Pancreas (tissue), 10 donors: ENCODE results near the gene ERVH48-1. TPM values are rescaled to one million over a fixed set of nuclear protein-coding genes. Genes with fewer than 3 reads are reported as not detected.

Source experiments
- ATAC-seq, 4 donors: fragments of 200-7000 bp; cut with Tn5 transposase; one replicate each; pipeline versions ENCODE4 v1.8.0 to v1.9.1; 2020; ENCODE audit warnings: mild to moderate bottlenecking in 4 of 4, moderate library complexity in 4 of 4
- DNase-seq, 6 donors: peaks; one replicate each; pipeline ENCODE4 v3.0.0-alpha.2; 2020
- FAIRE-seq: peaks from 2 replicates; lab custom pipeline; 2012; peaks lifted over from hg19 to GRCh38; lab: Jason Lieb, UNC
- H3K27ac ChIP-seq, 4 donors: fragments of 200-600 bp; sonication (generic); 1 replicate in 3 of 4; 2 replicates in 1 of 4; pipeline versions ENCODE4 v1.5.0 to v1.8.0; 2020
- H3K27me3 ChIP-seq, 4 donors: fragments of 200-600 bp; one replicate each; pipeline ENCODE4 v1.8.0; 2021
- H3K36me3 ChIP-seq, 3 donors: fragments of 200-600 bp; sonication (generic) in 1 of 3; one replicate each; pipeline versions ENCODE4 v1.5.0 to v1.8.0; 2020 to 2021
- H3K4me1 ChIP-seq, 3 donors: fragments of 200-600 bp; one replicate each; pipeline ENCODE4 v1.8.0; 2021
- H3K4me3 ChIP-seq, 4 donors: fragments of 200-600 bp; sonication (generic) in 2 of 4; one replicate each; pipeline versions ENCODE4 v1.5.0 to v1.8.0; 2020 to 2021
- H3K9me3 ChIP-seq, 4 donors: fragments of 200-600 bp; one replicate each; pipeline ENCODE4 v1.8.0; 2021
- CTCF ChIP-seq, 4 donors: fragments of 200-600 bp; sonication (generic) in 3 of 4; IDR thresholded peaks; one replicate each; pipeline versions ENCODE4 v1.5.0 to v1.8.0; 2021; ENCODE audit warnings: antibody characterized with exemption in 4 of 4
- WGBS, 2 donors: extraction: QIAGEN DNeasy Blood & Tissue Kit; methylation state at CpG; one replicate each; pipeline ENCODE4 v1.1.7; 2013; 5-methylcytosine and 5-hydroxymethylcytosine counted together
- intact Hi-C, 3 donors: fragments of 100-400 bp; cut with DNase I; formaldehyde crosslinking; loops; one replicate each; pipeline versions ENCODE4 v1.11.1 to v1.14.2; 2022
- polyA plus RNA-seq, 2 donors: library from polyadenylated mRNA; stranded (reverse); fragments of 200-250 nt; gene quantifications; one replicate each; pipeline ENCODE4 v1.2.3, GENCODE V29; 2013
- total RNA-seq, 6 donors: library from RNA; stranded (reverse); fragmentation: NEBNext Ultra II Directional in 4 of 6; extraction: Animal tissue kit (Norgen Biotek cat#: 25700) in 4 of 6; gene quantifications; one replicate each; pipeline versions ENCODE4 v1.2.1 to v1.2.4, GENCODE V29; 2021 to 2023
- donor health status: healthy with polysubstance abuse.
- donor health status: DM: no; HTN: no; CAD: no; lungs with moderate emphysema.
- donor health status: DM: no; HTN: no; CAD: no.
- donor health status: control.
- donor health status: control.
- donor health status: Bipolar disorder and iron deficiency.
- donor health status: DM: yes; HTN: yes; CAD: no.
- donor health status: DM: no; HTN: no; CAD: no.
- donor health status: DM: no; HTN: no; CAD: no.
- donor health status: DM: yes; HTN: yes; CAD: no.

The ERVH48-1 gene
- total and polyA plus RNA-seq, 8 donors, result 0.06 to 0.42 (median 0.15) TPM; not detected in 2

GRCh38 chr21:42924433-42924751, 1.0 kb downstream of the ERVH48-1 start:
- no peak for TF ChIP-seq CTCF (IDR thresholded peaks at IDR 0.05)
- H3K27ac ChIP-seq, result no peak overlapping the region
- intact Hi-C loops, result no loop called here
- H3K36me3 ChIP-seq, result no peaks in the 10 kb centered on the region
- no peak overlapping the region for H3K4me3 ChIP-seq
- H3K4me1 ChIP-seq, result peaks cover 0 to 4% (median 0%) of the 10 kb centered on the region in 3 donors
- H3K9me3 ChIP-seq, result no peaks in the 10 kb centered on the region
- WGBS, 2 donors, result 90% methylated on average over 6 of the region's 6 CpGs
- ATAC-seq, result no peak
- DNase-seq, result no peak
- no peaks in the 10 kb centered on the region for H3K27me3 ChIP-seq
- FAIRE-seq, result no peak

- Histone ChIP-seq H3K27me3 (no peaks in the 10 kb centered on the region), H3K9me3 (no peaks in the 10 kb centered on the region), H3K36me3 (no peaks in the 10 kb centered on the region), H3K4me3 (no peak overlapping the region), H3K27ac (no peak overlapping the region), H3K4me1 (peaks cover 0 to 4% (median 0%) of the 10 kb centered on the region in 3 donors)
- 19 to 20% methylated on average over 18 of the region's 18 CpGs for WGBS, 2 donors
- intact Hi-C loops, result no loop called here
- peak; percentile 51 to 66 (median 60) for TF ChIP-seq CTCF (IDR thresholded peaks at IDR 0.05)
- FAIRE-seq (peak; percentile 43), ATAC-seq (peak; percentile 93 to 99 (median 96)), DNase-seq (peak in 5 of 6 donors; percentile 58 to 82 (median 74))
Measured at GRCh38 chr21:42923553-42924432, 1.6 kb downstream of the ERVH48-1 start.

GRCh38 chr21:42922918-42923317, 2.5 kb downstream of the ERVH48-1 start:
- peak in 1 of 6 donors; percentile 42 for DNase-seq
- no peak for ATAC-seq

GRCh38 chr21:42921927-42922326, 3.5 kb downstream of the ERVH48-1 start:
- ATAC-seq, result no peak
- H3K4me1 ChIP-seq, result peaks cover 0 to 4% (median 0%) of the 10 kb centered on the region in 3 donors
- H3K36me3 ChIP-seq, result no peaks in the 10 kb centered on the region

More at GRCh38 chr21:42922918-42923317, 2.5 kb downstream of the ERVH48-1 start:
- peaks cover 0 to 4% (median 0%) of the 10 kb centered on the region in 3 donors for H3K4me1 ChIP-seq
- no peaks in the 10 kb centered on the region for H3K9me3 ChIP-seq
- H3K27me3 ChIP-seq, result no peaks in the 10 kb centered on the region
- FAIRE-seq, result no peak
- no peaks in the 10 kb centered on the region for H3K36me3 ChIP-seq
- intact Hi-C loops, result no loop called here
- TF ChIP-seq CTCF (IDR thresholded peaks at IDR 0.05), result no peak
- WGBS, 2 donors, result 72 to 84% methylated on average over 18 of the region's 18 CpGs
- H3K27ac ChIP-seq, result no peak overlapping the region
- no peak overlapping the region for H3K4me3 ChIP-seq

More at GRCh38 chr21:42921927-42922326, 3.5 kb downstream of the ERVH48-1 start:
- 75 to 79% methylated on average over 4 of the region's 4 CpGs for WGBS, 2 donors
- Histone ChIP-seq H3K27me3 (no peaks in the 10 kb centered on the region), H3K4me3 (no peak overlapping the region), H3K9me3 (no peaks in the 10 kb centered on the region), H3K27ac (no peak overlapping the region)
- FAIRE-seq (no peak), DNase-seq (no peak)
- intact Hi-C loops, result no loop called here
- TF ChIP-seq CTCF (IDR thresholded peaks at IDR 0.05), result no peak
